HCT116 (cell line): ENCODE results near the gene CRYGN.

ENCODE experiments used
- CTCF ChIP-seq, 3 experiments: fragments of 200-600 bp in 1 of 3; sonication (generic) in 1 of 3; IDR thresholded peaks in 2 of 3; conservative IDR thresholded peaks in 1 of 3; 2 replicates each; pipeline ENCODE4 v1.5.1; 2012 to 2017; ENCODE audit warnings: low read depth in 2 of 3, low read length in 2 of 3, antibody characterized with exemption in 1 of 3, borderline replicate concordance in 1 of 3, control low read depth in 1 of 3, mild to moderate bottlenecking in 1 of 3, mixed read lengths in 1 of 3, mixed run types in 1 of 3, moderate library complexity in 1 of 3; ENCODE audit not compliant: insufficient read depth in 1 of 3
- EGR1 ChIP-seq: IDR thresholded peaks from 2 replicates; pipeline ENCODE4 v1.6.1; 2012; ENCODE audit warnings: low read depth
- EZH2 ChIP-seq: fragments of 200-600 bp; sonication (generic); IDR thresholded peaks from 2 replicates; pipeline ENCODE4 v1.6.1; 2017; ENCODE audit warnings: antibody characterized with exemption, mixed run types
- MAX ChIP-seq: IDR thresholded peaks from 2 replicates; pipeline ENCODE4 v1.6.1; 2012
- POLR2AphosphoS5 ChIP-seq: IDR thresholded peaks from 2 replicates; pipeline ENCODE4 v1.6.1; 2011; ENCODE audit warnings: mild to moderate bottlenecking, low read depth, low read length, moderate library complexity
- RAD21 ChIP-seq: IDR thresholded peaks from 2 replicates; pipeline ENCODE4 v1.6.1; 2012; ENCODE audit warnings: low read depth, mild to moderate bottlenecking
- REST ChIP-seq: IDR thresholded peaks from 2 replicates; pipeline ENCODE4 v1.6.1; 2012; ENCODE audit warnings: low read depth
- SRF ChIP-seq: IDR thresholded peaks from 2 replicates; pipeline ENCODE4 v1.6.1; 2012; ENCODE audit warnings: low read depth

GRCh38 chr7:151461096-151461941, 21.4 kb upstream of the CRYGN start:
- TF ChIP-seq SRF (no peak), POLR2AphosphoS5 (no peak), RAD21 (no peak), EGR1 (no peak), EZH2 (no peak), REST (no peak), CTCF (IDR thresholded peaks at IDR 0.05 in 2 of 3, conservative IDR thresholded peaks at IDR 0.05 in 1 of 3; ENCODE audit: borderline replicate concordance in 1 of 3, insufficient read depth in 1 of 3, low read depth in 2 of 3, low read length in 2 of 3) (no peak), MAX (no peak)
